ENCODE measurements around the gene PDSS2.

GRCh38 chr6:107421696-107422256, 37.6 kb downstream of the PDSS2 start:
- TF ChIP-seq SP1 (IDR thresholded peaks at IDR 0.05) (no peak), YY1 (IDR thresholded peaks at IDR 0.05) (no peak), EGR1 (IDR thresholded peaks at IDR 0.05; ENCODE audit: low read depth in 2 of 2) (no peak), HNF4G (IDR thresholded peaks at IDR 0.05) (no peak), NR2F2 (IDR thresholded peaks at IDR 0.05) (no peak), FOXA1 (IDR thresholded peaks at IDR 0.05) (no peak), RAD21 (IDR thresholded peaks at IDR 0.05) (no peak)
- TF ChIP-seq, protein P1, sequence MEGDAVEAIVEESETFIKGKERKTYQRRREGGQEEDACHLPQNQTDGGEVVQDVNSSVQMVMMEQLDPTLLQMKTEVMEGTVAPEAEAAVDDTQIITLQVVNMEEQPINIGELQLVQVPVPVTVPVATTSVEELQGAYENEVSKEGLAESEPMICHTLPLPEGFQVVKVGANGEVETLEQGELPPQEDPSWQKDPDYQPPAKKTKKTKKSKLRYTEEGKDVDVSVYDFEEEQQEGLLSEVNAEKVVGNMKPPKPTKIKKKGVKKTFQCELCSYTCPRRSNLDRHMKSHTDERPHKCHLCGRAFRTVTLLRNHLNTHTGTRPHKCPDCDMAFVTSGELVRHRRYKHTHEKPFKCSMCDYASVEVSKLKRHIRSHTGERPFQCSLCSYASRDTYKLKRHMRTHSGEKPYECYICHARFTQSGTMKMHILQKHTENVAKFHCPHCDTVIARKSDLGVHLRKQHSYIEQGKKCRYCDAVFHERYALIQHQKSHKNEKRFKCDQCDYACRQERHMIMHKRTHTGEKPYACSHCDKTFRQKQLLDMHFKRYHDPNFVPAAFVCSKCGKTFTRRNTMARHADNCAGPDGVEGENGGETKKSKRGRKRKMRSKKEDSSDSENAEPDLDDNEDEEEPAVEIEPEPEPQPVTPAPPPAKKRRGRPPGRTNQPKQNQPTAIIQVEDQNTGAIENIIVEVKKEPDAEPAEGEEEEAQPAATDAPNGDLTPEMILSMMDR (IDR thresholded peaks at IDR 0.05; ENCODE audit: low read depth, low read length, missing input control): no peak
- TF ChIP-seq, protein P2, sequence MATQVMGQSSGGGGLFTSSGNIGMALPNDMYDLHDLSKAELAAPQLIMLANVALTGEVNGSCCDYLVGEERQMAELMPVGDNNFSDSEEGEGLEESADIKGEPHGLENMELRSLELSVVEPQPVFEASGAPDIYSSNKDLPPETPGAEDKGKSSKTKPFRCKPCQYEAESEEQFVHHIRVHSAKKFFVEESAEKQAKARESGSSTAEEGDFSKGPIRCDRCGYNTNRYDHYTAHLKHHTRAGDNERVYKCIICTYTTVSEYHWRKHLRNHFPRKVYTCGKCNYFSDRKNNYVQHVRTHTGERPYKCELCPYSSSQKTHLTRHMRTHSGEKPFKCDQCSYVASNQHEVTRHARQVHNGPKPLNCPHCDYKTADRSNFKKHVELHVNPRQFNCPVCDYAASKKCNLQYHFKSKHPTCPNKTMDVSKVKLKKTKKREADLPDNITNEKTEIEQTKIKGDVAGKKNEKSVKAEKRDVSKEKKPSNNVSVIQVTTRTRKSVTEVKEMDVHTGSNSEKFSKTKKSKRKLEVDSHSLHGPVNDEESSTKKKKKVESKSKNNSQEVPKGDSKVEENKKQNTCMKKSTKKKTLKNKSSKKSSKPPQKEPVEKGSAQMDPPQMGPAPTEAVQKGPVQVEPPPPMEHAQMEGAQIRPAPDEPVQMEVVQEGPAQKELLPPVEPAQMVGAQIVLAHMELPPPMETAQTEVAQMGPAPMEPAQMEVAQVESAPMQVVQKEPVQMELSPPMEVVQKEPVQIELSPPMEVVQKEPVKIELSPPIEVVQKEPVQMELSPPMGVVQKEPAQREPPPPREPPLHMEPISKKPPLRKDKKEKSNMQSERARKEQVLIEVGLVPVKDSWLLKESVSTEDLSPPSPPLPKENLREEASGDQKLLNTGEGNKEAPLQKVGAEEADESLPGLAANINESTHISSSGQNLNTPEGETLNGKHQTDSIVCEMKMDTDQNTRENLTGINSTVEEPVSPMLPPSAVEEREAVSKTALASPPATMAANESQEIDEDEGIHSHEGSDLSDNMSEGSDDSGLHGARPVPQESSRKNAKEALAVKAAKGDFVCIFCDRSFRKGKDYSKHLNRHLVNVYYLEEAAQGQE (IDR thresholded peaks at IDR 0.05): no peak
- TF ChIP-seq, protein P3, sequence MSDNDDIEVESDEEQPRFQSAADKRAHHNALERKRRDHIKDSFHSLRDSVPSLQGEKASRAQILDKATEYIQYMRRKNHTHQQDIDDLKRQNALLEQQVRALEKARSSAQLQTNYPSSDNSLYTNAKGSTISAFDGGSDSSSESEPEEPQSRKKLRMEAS (IDR thresholded peaks at IDR 0.05): no peak
- TF ChIP-seq, protein P4, sequence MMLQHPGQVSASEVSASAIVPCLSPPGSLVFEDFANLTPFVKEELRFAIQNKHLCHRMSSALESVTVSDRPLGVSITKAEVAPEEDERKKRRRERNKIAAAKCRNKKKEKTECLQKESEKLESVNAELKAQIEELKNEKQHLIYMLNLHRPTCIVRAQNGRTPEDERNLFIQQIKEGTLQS (IDR thresholded peaks at IDR 0.05): no peak
